ENCODE results near the gene PTPN12.
"Not testable (repeated sequence)": the region's sequence is repeated elsewhere in the genome, so short reads cannot be mapped to it uniquely, and the experiment has no call there.

The PTPN12 gene

GRCh38 chr7:77538281-77539212 is 1.5 kb downstream of the PTPN12 start:
- DNase-seq (ENCODE audit: low read depth in 3 of 3, low spot score in 1 of 3): no peak

- no peak for DNase-seq (ENCODE audit: low read depth in 3 of 3, low spot score in 1 of 3)
These were observed 3.3 kb downstream of the PTPN12 start for GRCh38 chr7:77540402-77540822.

GRCh38 chr7:77540993-77541392 is 3.9 kb downstream of the PTPN12 start:
- not testable (repeated sequence) for DNase-seq (ENCODE audit: low read depth in 3 of 3, low spot score in 1 of 3)

- DNase-seq (ENCODE audit: low read depth in 3 of 3, low spot score in 1 of 3): no peak
These were observed 5.3 kb downstream of the PTPN12 start for GRCh38 chr7:77542409-77542808.

- DNase-seq (ENCODE audit: low read depth in 3 of 3, low spot score in 1 of 3): no peak
These were observed 5.8 kb downstream of the PTPN12 start for GRCh38 chr7:77542895-77543294.

- DNase-seq (ENCODE audit: low read depth in 3 of 3, low spot score in 1 of 3): no peak
These were observed 6.8 kb downstream of the PTPN12 start for GRCh38 chr7:77543910-77544309.

- no peak for DNase-seq (ENCODE audit: low read depth in 3 of 3, low spot score in 1 of 3)
These were observed 7.4 kb downstream of the PTPN12 start for GRCh38 chr7:77544518-77544917.

GRCh38 chr7:77548206-77548605 is 11.1 kb downstream of the PTPN12 start:
- no peak for DNase-seq (ENCODE audit: low read depth in 3 of 3, low spot score in 1 of 3)

GRCh38 chr7:77549106-77549870 is 12.2 kb downstream of the PTPN12 start:
- DNase-seq (ENCODE audit: low read depth in 3 of 3, low spot score in 1 of 3): no peak

GRCh38 chr7:77550586-77550985 is 13.5 kb downstream of the PTPN12 start:
- DNase-seq (ENCODE audit: low read depth in 3 of 3, low spot score in 1 of 3): no peak

GRCh38 chr7:77553123-77553522 is 16.0 kb downstream of the PTPN12 start:
- DNase-seq (ENCODE audit: low read depth in 3 of 3, low spot score in 1 of 3): no peak

- DNase-seq (ENCODE audit: low read depth in 3 of 3, low spot score in 1 of 3): no peak
These were observed 21.3 kb downstream of the PTPN12 start for GRCh38 chr7:77558284-77558967.

- no peak for DNase-seq (ENCODE audit: low read depth in 3 of 3, low spot score in 1 of 3)
These were observed 24.3 kb downstream of the PTPN12 start for GRCh38 chr7:77561352-77561751.

- DNase-seq (ENCODE audit: low read depth in 3 of 3, low spot score in 1 of 3): no peak
These were observed 26.2 kb downstream of the PTPN12 start for GRCh38 chr7:77563275-77563674.

GRCh38 chr7:77565917-77566316 is 28.8 kb downstream of the PTPN12 start:
- no peak for DNase-seq (ENCODE audit: low read depth in 3 of 3, low spot score in 1 of 3)

- DNase-seq (ENCODE audit: low read depth in 3 of 3, low spot score in 1 of 3): no peak
These were observed 29.3 kb downstream of the PTPN12 start for GRCh38 chr7:77566421-77566820.

- DNase-seq (ENCODE audit: low read depth in 3 of 3, low spot score in 1 of 3): no peak
These were observed 32.6 kb downstream of the PTPN12 start for GRCh38 chr7:77569514-77570232.

GRCh38 chr7:77570330-77571011 is 33.4 kb downstream of the PTPN12 start:
- no peak for DNase-seq (ENCODE audit: low read depth in 3 of 3, low spot score in 1 of 3)

GRCh38 chr7:77571801-77572200 is 34.7 kb downstream of the PTPN12 start:
- no peak for DNase-seq (ENCODE audit: low read depth in 3 of 3, low spot score in 1 of 3)

- DNase-seq (ENCODE audit: low read depth in 3 of 3, low spot score in 1 of 3): no peak
These were observed 38.1 kb downstream of the PTPN12 start for GRCh38 chr7:77575187-77575586.
